Hematopoietic multipotent progenitor cell treated with erythropoietin and hydrocortisone succinate and interleukin-3 and kit ligand, for 6 days (in vitro differentiated cells): ENCODE measurements around the gene AQP1.

Source experiments
- DNase-seq: peaks from one replicate; pipeline ENCODE4 v3.0.0-alpha.2; 2015

The AQP1 gene

GRCh38 chr7:30922596-30922995 lies 10.9 kb downstream of the AQP1 start:
- no peak for DNase-seq

GRCh38 chr7:30923009-30923773 lies 11.5 kb downstream of the AQP1 start:
- no peak for DNase-seq

GRCh38 chr7:30923774-30924413 lies 12.2 kb downstream of the AQP1 start:
- DNase-seq: no peak

DNA sequence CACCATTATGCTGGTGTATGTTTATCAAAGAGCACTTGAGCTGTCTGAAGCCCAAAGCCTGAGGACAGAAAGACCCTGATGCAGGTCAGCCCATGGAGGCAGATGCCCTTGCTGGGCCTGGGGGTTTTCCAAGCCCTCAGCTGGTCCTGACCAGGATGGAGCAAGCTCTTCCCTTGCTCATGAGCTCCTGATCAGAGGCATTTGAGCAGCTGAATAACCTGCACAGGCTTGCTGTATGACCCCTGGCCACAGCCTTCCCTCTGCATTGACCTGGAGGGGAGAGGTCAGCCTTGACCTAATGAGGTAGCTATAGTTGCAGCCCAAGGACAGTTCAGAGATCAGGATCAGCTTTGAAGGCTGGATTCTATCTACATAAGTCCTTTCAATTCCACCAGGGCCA lies 13.0 kb downstream of the AQP1 start:
- no peak for DNase-seq

DNA sequence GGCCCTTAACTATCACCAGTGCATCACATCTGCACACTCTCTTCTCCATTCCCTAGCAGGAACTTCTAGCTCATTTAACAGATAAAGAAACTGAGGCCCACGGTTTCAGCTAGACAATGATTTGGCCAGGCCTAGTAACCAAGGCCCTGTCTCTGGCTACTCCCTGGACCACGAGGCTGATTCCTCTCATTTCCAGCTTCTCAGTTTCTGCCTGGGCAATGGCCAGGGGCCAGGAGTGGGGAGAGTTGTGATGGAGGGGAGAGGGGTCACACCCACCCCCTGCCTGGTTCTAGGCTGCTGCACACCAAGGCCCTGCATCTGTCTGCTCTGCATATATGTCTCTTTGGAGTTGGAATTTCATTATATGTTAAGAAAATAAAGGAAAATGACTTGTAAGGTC lies 13.5 kb downstream of the AQP1 start:
- no peak for DNase-seq

GRCh38 chr7:30925913-30926312 lies 14.3 kb downstream of the AQP1 start:
- no peak for DNase-seq

- peak; percentile 82 for DNase-seq
These were observed 14.7 kb downstream of the AQP1 start for GRCh38 chr7:30926313-30926712.

DNA sequence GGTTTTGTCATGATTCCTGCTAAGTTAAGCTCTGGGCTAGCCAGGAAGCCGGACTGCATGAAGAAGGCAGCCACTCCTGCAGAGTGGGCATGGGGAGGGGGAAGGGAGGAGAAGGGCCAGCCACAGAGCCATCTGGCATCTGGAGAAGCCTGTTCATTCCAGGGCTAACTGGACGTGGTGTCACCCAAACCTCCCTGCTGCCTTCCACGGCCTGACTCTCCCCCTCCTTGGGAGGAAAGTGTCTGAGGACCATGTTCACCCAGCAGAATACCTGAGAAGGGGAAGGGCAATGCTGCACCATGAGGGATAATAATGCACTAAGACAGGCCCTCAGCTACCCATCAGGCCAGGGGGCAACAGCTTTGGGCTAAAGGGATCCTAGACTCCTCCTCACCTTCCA lies 15.4 kb downstream of the AQP1 start:
- no peak for DNase-seq

GRCh38 chr7:30927559-30927958 lies 15.9 kb downstream of the AQP1 start:
- no peak for DNase-seq

GRCh38 chr7:30928254-30928872 lies 16.7 kb downstream of the AQP1 start:
- DNase-seq: no peak

DNA sequence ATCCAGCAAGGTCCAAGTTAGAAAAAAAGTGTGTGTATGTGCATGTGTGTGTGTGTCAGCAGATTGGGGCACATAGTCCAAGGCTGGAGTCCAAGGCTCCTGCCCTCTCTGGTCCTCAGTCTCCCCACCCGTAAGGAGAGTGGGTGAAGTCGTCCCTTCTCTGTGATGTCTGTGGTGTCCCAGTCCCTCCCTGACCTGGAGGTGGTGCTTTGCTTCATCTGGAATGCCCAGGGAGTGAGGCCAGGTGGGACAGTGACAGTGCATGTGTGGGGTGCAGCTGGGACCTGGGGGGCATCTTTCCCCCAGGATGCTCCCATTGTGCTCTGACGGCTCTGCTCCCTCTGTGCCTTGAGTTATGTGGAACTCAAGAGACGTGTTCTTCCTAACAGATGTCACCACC lies 18.0 kb downstream of the AQP1 start:
- no peak for DNase-seq

- DNase-seq: no peak
These were observed 19.0 kb downstream of the AQP1 start for GRCh38 chr7:30930621-30931020.

- DNase-seq: no peak
These were observed 19.7 kb downstream of the AQP1 start for GRCh38 chr7:30931161-30931928.

DNA sequence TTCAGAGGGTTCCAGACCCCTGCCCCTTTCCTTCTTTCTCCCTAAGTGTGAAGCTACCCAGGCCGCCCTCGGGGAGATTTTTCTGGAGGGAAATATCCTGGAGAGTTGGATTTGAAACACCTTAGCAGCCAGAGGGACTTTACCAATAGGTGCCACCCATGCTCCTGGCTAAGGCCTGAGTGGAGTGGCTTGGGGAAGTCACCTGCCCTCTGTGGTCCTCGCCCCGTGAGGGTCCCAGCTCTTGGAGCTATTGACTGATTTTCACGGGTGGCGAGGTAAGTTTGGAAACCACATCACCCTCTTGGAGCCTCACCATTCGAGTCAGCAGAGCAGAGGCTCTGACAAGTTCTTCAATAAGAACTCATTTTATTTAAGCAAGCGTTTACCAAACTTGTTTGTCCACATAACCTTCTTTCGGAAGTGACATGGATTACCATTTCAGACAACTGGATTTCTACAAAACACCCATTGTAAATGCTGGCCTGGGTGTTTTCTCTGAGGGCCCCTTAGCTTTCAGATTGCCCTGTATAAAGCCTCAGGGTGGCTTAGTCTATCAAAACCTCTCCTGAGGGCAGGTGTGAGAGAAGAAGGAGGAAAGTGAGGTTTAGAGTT lies 20.4 kb downstream of the AQP1 start:
- DNase-seq: no peak

GRCh38 chr7:30932562-30932961 lies 20.9 kb downstream of the AQP1 start:
- DNase-seq: no peak

GRCh38 chr7:30933124-30933974 lies 21.7 kb downstream of the AQP1 start:
- DNase-seq: no peak

DNA sequence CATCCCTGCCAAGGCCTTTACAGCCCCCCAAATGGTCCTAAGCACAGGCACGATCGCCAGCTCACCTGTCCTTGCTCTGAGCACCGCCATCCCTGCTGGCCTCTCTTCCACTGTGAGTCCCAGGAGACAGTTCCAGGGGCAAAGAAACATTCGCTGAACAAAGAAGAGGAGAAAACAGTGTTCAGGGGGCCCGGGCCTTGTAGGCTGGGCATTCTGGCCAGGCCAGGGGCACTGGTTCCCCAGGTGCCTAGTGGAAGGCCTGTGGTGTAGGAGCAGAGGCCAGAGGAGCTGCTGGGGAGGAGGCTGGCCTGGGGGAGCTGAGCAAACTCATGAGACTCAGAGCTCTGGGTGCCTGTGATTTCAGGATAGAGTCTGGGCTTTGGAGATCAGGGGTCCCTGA lies 22.6 kb downstream of the AQP1 start:
- no peak for DNase-seq

- no peak for DNase-seq
These were observed 23.3 kb downstream of the AQP1 start for GRCh38 chr7:30934732-30935568.

DNA sequence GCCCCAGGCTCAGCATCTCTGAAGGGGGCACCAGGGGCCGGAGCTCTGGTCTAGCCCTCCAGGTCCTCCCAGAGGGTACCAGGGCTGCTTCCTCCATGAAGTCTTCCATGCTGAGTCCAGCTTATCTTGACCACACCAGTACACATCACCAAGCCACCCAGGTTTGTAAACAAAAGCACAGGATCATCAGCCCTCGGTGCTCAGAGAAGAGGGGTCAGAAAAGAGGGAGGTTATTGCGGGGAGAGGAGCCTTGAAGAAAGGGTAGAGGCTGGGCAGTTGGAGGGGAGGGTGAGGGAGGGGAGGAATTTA lies 23.9 kb downstream of the AQP1 start:
- no peak for DNase-seq

DNA sequence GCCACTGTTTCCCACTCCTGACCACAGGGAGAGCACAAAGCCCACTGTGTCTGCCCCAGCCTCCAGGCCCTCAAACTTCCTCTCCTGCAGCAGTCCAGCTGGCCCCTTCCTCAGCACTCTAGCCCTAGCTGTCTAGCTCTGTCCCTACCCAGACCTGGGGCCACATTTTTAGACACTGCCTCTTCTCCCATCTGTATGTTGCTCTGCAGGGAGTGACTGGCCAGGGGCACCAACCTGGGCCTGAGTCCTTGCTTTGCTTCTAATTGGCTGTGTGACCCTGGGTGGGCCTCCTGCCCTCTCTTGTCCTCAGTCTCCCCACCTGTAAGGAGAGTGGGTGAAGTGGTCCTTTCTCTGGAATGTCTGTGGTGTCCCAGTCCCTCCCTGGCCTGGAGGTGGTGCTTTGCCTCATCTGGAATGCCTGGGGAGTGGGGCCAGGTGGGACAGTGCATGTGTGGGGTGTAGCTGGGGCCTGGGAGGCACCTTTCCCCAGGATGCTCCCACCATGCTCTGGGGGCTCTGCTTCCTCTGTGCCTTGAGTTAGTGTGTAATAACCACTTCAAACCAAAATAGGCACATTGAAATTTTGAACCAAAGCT lies 25.1 kb downstream of the AQP1 start:
- no peak for DNase-seq

DNA sequence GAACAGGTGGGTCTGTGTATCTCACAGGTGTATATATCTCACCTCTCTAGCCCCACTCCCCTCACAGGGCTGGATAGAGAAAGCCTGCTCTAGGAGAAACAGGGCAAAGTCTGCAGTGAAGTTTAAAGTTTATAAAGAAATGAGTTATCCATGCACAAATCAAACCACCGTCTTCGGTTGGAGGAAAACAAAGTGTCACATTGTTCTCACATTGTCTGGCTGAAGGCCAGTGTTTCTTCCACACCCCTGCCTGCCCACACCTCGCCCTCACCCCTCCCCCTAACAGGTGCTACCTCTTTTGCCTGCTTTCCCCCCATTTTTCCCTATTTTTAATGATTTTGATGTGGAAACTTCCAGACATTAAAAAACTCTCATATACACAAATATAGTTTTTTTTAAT lies 25.8 kb downstream of the AQP1 start:
- no peak for DNase-seq
